ENCODE measurements around the gene RPA1.

- TF ChIP-seq CTCF (IDR thresholded peaks at IDR 0.05) (no peak), POLR2A (IDR thresholded peaks at IDR 0.05) (no peak)
Measured at GRCh38 chr17:1789936-1790335, 39.9 kb upstream of the RPA1 start.
